KMS-11 (cell line): ENCODE measurements around the gene C9orf72.
"Not testable (repeated sequence)": the region's sequence is repeated elsewhere in the genome, so short reads cannot be mapped to it uniquely, and the experiment has no call there.

Experiments used
- H2AFZ ChIP-seq: fragments of 200-600 bp; sonication (generic); 2 replicates; pipeline ENCODE4 v1.6.1; 2016; ENCODE audit warnings: antibody characterized with exemption, mixed run types, low read depth
- H3K27ac ChIP-seq: fragments of 200-600 bp; sonication (generic); 2 replicates; pipeline ENCODE4 v1.6.1; 2016; ENCODE audit warnings: mild to moderate bottlenecking, mixed run types
- H3K27me3 ChIP-seq: fragments of 200-600 bp; sonication (generic); 2 replicates; pipeline ENCODE4 v1.6.1; 2017; ENCODE audit warnings: mild to moderate bottlenecking, low read depth, mixed run types, moderate library complexity; ENCODE audit not compliant: insufficient read depth
- H3K36me3 ChIP-seq: fragments of 200-600 bp; sonication (generic); 2 replicates; pipeline ENCODE4 v1.6.1; 2017; ENCODE audit warnings: mild to moderate bottlenecking, mixed run types; ENCODE audit not compliant: insufficient read depth
- H3K4me1 ChIP-seq: fragments of 200-600 bp; sonication (generic); 2 replicates; pipeline ENCODE4 v1.6.1; 2016; ENCODE audit warnings: mild to moderate bottlenecking, low read depth, mixed run types; ENCODE audit not compliant: poor library complexity, severe bottlenecking
- H3K4me2 ChIP-seq: fragments of 200-600 bp; sonication (generic); 2 replicates; pipeline ENCODE4 v1.7.0; 2016; ENCODE audit warnings: mild to moderate bottlenecking, mixed run types
- H3K4me3 ChIP-seq: fragments of 200-600 bp; sonication (generic); IDR thresholded peaks from 2 replicates; pipeline ENCODE4 v1.6.1; 2017; ENCODE audit warnings: low read depth, low read length, mixed read lengths; ENCODE audit not compliant: insufficient read depth
- H3K79me2 ChIP-seq: fragments of 200-600 bp; sonication (generic); 2 replicates; pipeline ENCODE4 v1.6.1; 2016; ENCODE audit warnings: low read depth, mixed run types; ENCODE audit not compliant: insufficient read depth
- H3K9ac ChIP-seq: fragments of 200-600 bp; sonication (generic); 2 replicates; pipeline ENCODE4 v1.6.1; 2016; ENCODE audit warnings: mild to moderate bottlenecking, mixed run types
- H4K20me1 ChIP-seq: fragments of 200-600 bp; sonication (generic); 2 replicates; pipeline ENCODE4 v1.6.1; 2016; ENCODE audit warnings: mild to moderate bottlenecking, mixed run types; ENCODE audit not compliant: insufficient read depth
- TF ChIP-seq, protein P1 (sequence below): fragments of 200-600 bp; sonication (generic); conservative IDR thresholded peaks from 2 replicates; pipeline ENCODE4 v1.6.1; 2017; ENCODE audit warnings: low read depth, mild to moderate bottlenecking, antibody characterized with exemption, low read length, moderate library complexity, mixed read lengths

The C9orf72 gene

DNA sequence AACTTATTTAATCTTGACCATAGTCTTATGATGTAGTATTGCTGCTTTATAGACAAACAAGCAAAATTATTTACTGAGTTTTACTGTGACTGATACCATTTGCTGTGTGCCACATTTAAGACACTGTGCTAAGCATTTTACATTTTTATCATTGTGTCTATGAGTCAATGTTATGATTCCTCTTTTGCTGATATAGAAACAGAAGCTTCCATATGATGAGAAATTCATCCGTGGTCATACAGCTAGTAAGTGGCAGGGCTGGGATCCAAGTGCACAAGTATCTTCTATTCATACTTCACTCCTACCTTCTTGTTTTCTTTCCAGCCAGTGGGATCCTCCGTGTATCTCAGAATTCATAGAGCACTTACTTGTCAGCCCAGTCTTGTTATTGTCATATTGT is 66.3 kb downstream of the C9orf72 start:
- H3K4me1 ChIP-seq: no peaks in the 10 kb centered on the region
- TF ChIP-seq, protein P1, sequence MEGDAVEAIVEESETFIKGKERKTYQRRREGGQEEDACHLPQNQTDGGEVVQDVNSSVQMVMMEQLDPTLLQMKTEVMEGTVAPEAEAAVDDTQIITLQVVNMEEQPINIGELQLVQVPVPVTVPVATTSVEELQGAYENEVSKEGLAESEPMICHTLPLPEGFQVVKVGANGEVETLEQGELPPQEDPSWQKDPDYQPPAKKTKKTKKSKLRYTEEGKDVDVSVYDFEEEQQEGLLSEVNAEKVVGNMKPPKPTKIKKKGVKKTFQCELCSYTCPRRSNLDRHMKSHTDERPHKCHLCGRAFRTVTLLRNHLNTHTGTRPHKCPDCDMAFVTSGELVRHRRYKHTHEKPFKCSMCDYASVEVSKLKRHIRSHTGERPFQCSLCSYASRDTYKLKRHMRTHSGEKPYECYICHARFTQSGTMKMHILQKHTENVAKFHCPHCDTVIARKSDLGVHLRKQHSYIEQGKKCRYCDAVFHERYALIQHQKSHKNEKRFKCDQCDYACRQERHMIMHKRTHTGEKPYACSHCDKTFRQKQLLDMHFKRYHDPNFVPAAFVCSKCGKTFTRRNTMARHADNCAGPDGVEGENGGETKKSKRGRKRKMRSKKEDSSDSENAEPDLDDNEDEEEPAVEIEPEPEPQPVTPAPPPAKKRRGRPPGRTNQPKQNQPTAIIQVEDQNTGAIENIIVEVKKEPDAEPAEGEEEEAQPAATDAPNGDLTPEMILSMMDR: no peak

DNA sequence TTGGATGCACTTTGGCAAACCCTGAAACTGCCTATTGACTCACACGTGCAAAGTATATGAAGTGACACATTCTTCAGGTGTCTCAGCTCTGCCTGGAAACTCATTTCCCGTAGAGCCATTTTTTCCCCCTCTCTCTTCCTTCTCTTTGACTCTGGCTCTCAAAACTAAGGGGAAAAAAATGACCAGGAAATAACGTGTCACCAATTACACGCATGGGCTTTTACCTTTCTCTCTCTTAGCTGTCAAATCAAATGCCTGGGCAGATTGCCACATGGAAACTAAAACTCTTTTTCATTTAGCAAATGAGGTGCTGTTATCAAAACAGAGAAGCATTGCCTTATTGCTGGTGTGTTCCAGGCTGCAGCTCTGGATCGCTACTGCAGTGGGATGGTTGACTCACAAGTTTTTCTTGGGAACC is 67.5 kb downstream of the C9orf72 start:
- Histone ChIP-seq H3K4me1 (no peaks in the 10 kb centered on the region), H4K20me1 (no peaks in the 10 kb centered on the region), H3K9ac (no peak overlapping the region), H3K27me3 (no peaks in the 10 kb centered on the region), H3K79me2 (no peaks in the 10 kb centered on the region), H2AFZ (no peak overlapping the region), H3K36me3 (no peaks in the 10 kb centered on the region), H3K27ac (no peak overlapping the region), H3K4me2 (no peak overlapping the region), H3K4me3 (no peak overlapping the region)
- TF ChIP-seq, protein P1: no peak

More for the DNA sequence above, 66.3 kb downstream of the C9orf72 start:
- no peak overlapping the region for H3K4me3 ChIP-seq
- H3K4me2 ChIP-seq: no peak overlapping the region
- no peaks in the 10 kb centered on the region for H3K36me3 ChIP-seq
- H3K27ac ChIP-seq: no peak overlapping the region
- H3K9ac ChIP-seq: no peak overlapping the region
- H3K79me2 ChIP-seq: no peaks in the 10 kb centered on the region
- H3K27me3 ChIP-seq: no peaks in the 10 kb centered on the region
- H4K20me1 ChIP-seq: no peaks in the 10 kb centered on the region
- H2AFZ ChIP-seq: no peak overlapping the region

DNA sequence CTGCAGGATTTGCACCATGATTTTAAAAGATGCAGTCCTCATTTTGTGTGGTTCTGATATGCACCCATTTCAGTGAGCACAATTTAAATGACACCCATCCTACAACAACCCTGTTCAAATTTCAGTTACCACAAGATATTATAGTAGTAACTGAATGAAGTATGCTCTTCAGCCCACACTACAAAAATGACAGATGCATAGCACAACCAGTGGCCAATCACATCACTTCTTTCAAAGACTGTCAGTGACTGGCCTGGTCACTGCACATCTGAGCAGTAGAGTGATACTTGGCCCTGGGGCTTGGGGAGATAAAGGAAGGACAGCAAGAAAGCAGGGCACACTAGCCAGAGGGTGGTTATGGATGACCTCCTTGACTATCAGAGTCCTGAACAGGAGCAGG is 69.0 kb downstream of the C9orf72 start:
- H3K79me2 ChIP-seq: no peaks in the 10 kb centered on the region
- no peak overlapping the region for H3K27ac ChIP-seq
- TF ChIP-seq, protein P1: no peak

DNA sequence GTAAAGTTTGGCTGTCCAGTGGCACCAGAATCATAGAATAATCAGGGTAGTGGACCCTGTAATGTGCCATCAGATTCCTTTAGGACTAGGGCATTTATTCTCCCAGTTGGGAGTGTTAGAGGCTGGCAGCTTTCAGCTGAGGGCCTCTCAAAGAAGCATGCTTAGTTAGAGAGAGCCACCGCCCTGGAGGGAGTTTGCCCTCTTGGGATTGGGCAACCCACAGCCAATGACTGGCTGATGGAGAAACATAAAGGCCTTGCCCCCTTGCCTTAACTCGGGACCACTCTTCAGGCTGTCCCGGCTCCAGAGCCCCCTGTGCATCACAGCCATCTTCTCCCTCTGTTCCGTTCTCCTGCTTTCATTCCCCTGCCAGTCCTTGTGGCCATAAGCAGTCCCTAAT is 69.7 kb downstream of the C9orf72 start:
- no peak overlapping the region for H3K4me2 ChIP-seq
- no peak overlapping the region for H3K9ac ChIP-seq
- no peaks in the 10 kb centered on the region for H4K20me1 ChIP-seq
- TF ChIP-seq, protein P1: no peak
- no peaks in the 10 kb centered on the region for H3K36me3 ChIP-seq
- no peaks in the 10 kb centered on the region for H3K27me3 ChIP-seq
- no peak overlapping the region for H3K4me3 ChIP-seq
- no peaks in the 10 kb centered on the region for H3K79me2 ChIP-seq
- no peak overlapping the region for H2AFZ ChIP-seq
- H3K4me1 ChIP-seq: no peaks in the 10 kb centered on the region
- H3K27ac ChIP-seq: no peak overlapping the region

More for the DNA sequence above, 69.0 kb downstream of the C9orf72 start:
- H3K27me3 ChIP-seq: no peaks in the 10 kb centered on the region
- no peak overlapping the region for H3K9ac ChIP-seq
- H3K4me2 ChIP-seq: no peak overlapping the region
- no peak overlapping the region for H3K4me3 ChIP-seq
- no peaks in the 10 kb centered on the region for H3K4me1 ChIP-seq
- H2AFZ ChIP-seq: no peak overlapping the region
- no peaks in the 10 kb centered on the region for H3K36me3 ChIP-seq
- no peaks in the 10 kb centered on the region for H4K20me1 ChIP-seq

DNA sequence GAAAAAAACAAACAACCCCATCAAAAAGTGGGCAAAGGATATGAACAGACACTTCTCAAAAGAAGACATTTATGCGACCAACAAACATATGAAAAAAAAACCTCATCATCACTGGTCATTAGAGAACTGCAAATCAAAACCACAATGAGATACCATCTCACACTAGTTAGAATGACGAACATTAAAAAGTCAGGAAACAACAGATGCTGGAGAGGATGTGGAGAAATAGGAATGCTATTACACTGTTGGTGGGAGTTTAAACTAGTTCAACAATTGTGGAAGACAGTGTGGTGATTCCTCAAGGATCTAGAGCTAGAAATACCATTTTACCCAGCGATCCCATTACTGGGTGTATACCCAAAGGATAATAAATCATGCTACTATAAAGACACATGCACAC is 72.4 kb downstream of the C9orf72 start:
- not testable (repeated sequence) for H3K27me3 ChIP-seq, H3K9ac ChIP-seq, H2AFZ ChIP-seq, H3K36me3 ChIP-seq, H3K27ac ChIP-seq, H3K4me2 ChIP-seq, H3K4me1 ChIP-seq, H3K4me3 ChIP-seq, H3K79me2 ChIP-seq, H4K20me1 ChIP-seq
